Fibroblast of gingiva (primary cell): ENCODE measurements around the gene CAP1.
"Not testable (repeated sequence)": the region's sequence is repeated elsewhere in the genome, so short reads cannot be mapped to it uniquely, and the experiment has no call there.

ENCODE experiments used
- DNase-seq: peaks from one replicate; pipeline ENCODE4 v3.0.0-alpha.2; 2011; ENCODE audit warnings: low read depth

The CAP1 gene, protein sequence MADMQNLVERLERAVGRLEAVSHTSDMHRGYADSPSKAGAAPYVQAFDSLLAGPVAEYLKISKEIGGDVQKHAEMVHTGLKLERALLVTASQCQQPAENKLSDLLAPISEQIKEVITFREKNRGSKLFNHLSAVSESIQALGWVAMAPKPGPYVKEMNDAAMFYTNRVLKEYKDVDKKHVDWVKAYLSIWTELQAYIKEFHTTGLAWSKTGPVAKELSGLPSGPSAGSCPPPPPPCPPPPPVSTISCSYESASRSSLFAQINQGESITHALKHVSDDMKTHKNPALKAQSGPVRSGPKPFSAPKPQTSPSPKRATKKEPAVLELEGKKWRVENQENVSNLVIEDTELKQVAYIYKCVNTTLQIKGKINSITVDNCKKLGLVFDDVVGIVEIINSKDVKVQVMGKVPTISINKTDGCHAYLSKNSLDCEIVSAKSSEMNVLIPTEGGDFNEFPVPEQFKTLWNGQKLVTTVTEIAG

DNA sequence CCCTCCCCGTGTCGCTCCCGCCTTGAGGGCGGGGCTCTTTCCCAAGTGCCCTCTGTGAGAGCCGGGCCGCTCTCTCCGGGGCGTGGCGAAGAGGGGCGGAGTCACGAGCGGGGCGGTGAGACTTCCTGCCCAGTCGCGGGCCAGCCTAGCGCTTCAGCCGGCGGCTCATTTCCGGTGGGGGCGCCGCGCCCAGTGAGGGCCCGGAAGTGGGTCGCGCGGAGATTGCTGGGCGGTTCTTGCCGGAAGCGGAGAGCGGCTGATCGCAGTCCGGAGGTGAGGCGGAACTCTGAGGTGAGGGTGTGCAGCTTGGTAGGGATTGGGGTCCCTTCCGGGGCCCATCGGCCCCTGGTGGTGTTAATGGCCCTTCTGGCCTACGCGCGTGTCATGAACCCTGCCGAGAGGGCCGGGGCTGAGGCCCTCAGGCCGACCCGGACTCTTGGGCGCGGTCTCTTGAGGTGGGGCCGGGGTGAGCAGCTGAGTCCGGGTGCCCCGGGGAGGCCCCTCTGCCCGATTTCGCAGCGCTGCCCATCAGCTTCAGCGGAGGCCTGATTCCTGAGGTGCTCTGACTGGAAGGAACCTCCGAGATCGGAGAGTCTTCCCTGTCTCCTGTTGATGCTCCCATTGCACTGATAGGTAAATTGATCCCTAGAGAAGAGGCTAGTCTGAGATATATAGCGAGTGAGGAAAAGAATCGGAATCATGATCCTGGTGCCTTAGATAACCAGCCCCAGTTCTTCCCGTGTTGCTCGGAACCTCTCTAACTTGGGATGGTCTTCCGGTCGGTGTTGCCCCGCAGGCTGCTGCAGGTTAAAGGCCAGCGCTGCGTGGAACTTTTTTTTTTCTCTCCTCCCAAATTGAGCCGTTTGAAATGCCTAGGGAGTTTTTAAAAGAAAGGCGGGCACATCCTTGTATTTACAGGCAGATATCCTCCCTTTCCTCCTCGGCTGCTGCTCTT, at the start of gene CAP1:
CAP1 (plus strand) TSS at position 219 of the 955 bp plus-strand sequence. CDS start 18,618 bp downstream, outside the sequence.
- peak; percentile 98 for DNase-seq

DNA sequence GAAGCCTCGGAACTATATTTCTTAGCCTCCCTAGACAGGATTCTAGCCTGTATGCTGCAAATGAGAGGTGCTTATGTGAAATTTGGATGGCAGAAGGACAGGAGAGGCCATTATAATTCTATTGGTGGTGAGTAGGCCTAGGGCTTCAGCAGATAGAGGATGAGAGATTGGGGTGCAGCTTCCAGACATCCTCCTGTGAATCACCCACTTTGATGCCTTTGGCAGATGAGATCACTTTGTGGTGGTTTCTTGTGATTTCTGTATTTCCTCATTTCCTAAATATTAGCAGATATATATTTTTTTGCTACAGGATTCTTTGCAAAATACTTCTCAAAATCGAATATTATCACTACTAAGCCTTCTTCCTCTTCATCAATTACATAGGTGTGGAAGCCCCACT, 48.3 kb upstream of the CAP1 start:
- no peak for DNase-seq

DNA sequence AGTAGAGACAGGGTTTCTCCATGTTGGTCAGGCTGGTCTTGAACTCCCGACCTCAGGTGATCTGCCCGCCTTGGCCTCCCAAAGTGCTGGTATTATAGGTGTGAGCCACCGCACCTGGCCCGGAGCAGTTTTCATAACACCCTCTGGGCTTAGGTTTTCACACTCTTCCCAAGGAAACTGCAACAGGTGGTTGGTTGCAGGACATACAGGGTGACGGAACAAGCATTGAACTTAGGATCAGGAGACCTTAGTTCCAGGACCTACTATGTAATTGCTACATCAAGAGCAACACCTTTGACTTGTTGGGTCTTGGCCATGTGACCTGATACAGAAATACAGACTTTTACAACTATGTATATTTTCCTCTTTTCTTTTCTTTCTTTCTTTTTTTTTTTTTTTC, 47.6 kb upstream of the CAP1 start:
- DNase-seq = no peak

DNA sequence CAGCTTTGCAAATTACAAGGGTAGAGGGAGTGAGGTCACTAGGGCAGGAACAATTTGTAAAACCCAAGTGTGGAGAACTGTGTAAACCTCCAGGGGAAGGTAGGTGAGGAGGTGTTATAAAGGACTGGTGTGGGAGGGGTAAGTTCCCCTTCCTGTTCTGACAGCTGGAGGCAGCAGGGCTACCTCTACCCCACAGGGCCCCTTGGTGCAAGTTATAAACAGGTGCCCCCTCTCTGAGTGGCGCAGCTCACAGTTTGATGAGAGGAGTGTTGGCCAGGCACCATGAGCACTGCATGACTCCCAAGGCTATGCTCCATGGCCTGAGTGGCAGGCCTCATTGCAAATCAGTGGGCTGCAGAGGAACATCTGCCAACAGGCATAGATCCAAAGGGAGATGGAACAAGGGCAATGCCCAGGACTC, 44.5 kb upstream of the CAP1 start:
- DNase-seq = no peak

DNA sequence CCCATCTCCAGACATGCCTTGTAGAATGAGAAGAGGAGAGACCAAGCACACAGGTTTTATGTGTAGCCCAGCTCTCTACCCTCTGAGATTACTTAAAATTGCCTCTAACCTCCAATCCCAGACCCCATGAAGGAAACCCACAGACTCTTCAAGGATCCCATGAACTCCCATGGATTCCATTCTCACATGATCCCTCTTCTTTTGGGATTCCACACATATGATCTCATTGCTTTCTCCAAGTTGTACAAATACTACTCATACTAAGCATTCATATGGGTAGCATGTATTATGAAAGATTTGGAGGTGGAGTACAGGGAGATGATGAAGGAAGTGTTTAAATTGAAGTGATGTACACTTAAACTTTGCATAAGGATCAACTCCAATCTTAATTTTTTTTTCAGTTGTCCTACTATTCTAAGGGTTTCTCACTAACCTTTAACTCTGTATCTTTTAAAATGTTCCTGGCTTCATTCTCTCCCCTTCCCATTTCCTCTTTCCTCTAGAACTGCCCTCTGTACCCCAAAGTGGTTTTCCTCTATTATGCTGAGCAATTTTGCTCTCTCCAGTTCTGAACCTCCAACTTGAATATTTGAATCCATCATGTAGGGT, 44.0 kb upstream of the CAP1 start:
- DNase-seq = no peak

DNA sequence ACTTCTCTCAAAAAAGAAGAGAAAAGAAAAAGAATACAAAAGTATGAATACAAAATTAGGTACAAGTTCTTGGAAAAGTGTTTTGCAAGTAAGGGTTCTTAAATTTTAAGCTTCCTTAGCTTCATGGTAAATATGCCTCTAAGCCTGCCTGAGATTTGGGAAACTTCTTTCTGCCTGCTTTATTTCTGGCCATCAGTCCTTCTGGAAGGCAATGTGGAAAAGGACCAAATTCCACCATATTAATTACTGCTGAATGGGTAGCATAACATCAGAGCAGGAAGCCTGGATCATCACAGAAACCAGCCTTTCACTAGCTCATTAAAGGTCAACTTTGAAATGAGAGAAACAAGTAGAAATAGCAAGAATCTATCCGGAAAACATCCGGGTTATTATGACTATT, 39.1 kb upstream of the CAP1 start:
- DNase-seq = no peak

DNA sequence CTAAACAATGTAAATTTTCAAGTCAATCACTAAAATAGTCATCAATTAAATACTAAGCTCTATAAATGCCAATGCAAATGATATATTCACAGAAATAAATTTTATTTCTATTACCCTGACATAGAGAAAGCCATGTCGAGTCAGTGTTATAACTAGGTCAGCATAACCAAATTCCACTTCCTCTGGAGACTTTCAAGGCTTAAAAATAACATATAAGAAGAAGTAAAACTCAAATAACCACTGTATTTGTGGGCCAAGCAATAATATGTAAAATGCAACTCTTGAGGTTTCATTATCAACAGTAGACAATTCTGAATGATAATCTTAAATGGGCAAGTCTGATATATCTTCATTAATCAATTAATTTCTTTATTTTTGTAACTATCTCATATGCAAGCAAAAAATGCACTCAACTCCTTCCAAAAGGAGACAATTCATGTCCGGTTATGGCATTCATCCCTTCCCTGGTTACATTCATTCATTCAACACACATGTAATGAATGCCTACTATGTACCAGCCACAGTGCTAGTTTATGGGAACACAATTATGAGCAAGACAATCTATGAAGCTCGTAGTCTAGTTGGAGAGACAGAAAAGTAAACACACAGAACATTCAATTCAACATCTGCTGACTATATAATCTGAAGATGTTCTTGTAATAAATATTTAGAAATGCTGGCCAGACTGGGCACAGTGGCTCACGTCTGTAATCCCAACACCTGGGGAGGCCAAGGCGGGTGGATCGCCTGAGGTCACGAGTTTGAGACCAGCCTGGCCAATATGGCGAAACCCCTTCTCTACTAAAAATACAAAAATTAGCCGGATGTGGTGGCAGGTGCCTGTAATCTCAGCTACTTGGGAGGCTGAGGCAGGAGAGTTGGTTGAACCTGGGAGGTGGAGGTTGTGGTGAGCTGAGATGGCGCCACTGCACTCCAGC, 37.1 kb upstream of the CAP1 start:
- DNase-seq = no peak

DNA sequence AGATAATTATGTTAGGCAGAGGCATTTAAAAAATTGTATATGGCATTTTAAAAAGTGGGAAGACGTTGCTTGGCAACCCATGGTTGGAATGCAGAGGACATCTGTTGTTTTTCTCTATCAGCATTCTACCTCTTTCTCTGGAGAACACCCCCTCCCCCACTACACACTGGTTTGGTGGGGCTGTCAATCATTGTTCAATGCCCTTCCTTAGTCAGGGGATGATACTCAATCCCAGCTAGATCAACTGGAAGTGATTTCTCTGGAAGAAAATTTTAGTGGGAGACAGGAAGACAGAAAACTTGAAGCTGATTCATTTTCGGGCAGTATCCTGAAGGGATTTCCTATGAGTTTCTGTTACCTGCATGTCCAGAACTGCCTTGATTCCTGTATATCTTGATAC, 35.7 kb upstream of the CAP1 start:
- no peak for DNase-seq

DNA sequence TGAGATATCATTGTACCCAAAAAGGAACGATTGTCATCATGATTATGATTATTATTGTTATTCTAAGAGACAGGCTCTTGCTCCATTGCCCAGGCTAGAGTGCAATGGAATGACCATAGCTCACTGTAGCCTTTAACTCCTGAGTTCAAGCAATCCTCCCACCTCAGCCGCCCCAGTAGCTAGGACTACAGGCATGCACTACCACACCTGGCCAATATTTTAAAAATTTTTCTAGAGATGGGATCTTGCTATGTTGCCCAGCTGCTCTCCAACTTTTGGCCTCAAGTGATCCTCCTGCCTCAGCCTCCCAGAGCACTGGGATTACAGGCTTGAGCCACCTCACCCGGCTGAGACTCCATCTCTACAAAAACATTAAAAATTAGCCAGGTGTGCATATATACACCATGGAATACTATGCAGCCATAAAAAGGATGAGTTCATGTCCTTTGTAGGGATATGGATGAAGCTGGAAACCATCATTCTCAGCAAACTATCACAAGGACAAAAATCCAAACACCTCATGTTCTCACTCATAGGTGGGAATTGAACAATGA, 33.0 kb upstream of the CAP1 start:
- not testable (repeated sequence) for DNase-seq

DNA sequence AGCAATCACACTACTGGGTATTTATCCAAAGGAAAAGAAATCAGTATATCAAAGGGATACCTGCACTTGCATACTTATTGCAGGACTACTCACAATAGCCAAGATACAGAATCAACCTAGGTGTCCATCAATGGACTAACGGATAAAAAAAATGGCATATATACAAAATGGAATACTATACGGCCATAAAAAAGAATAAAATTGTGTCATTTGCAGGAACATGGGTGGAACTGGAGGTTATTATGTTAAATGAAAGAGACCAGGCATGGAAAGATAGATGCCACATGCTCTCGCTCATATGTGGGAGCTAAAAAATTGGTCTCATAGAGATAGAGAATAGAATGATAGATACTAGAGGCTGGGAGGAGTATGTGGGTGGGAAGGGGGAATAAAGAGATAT, 29.3 kb upstream of the CAP1 start:
- no peak for DNase-seq

DNA sequence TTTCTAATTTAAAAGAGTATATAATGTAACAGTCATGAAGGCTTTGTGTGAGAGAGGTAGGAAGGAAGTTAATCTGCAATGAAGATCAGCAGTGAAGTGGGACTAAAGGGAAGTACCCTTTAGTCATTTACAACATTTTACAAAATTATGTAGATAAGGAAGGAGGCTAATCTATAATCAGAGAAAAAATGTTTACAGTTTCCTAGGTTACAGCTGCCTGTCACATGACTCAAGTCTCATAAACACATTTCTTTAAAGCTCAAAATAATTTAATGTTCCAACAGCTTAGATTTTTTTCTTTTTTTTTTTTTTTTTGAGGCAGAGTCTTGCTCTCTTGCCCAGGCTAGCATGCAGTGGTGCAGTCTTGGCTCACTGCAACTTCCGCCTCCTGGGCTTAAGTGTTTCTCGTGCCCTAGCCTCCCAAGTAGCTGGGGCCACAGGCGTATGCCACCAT, 26.2 kb upstream of the CAP1 start:
- DNase-seq = no peak

DNA sequence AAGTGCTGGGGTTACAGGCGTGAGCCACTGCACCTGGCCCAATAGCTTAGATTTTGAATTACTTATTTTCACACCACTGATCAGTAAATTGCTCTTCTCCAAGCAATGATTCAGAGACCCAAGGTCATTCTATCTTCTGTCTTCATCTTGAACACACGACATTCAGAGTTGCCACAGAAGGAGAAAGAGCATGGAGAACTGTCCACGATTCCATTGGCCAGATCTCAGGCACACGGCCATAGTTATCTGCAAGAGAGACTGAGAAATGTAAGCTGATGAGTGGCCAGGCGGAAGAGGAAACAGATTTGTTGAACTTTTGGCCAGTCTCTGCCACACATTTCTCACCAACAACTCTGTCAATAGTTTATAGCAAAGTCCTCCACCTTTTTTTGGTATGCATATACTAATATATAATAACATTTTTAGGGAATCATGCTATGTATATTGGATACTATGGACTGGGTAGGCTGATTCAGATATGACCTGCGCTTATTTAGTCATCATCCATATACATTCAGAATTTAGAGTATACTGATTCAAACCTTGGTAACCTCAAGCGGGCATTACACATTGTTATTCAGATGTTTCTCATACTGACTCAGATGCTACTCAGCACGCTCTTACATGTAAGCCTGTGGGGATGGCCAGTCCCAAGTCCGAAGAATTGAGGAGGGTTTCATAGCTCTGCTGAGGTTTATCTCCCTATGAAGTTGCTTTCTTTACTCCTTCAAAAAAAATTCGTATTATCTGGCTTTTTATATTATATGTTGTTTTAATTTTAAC, 25.5 kb upstream of the CAP1 start:
- peak; percentile 36 for DNase-seq

DNA sequence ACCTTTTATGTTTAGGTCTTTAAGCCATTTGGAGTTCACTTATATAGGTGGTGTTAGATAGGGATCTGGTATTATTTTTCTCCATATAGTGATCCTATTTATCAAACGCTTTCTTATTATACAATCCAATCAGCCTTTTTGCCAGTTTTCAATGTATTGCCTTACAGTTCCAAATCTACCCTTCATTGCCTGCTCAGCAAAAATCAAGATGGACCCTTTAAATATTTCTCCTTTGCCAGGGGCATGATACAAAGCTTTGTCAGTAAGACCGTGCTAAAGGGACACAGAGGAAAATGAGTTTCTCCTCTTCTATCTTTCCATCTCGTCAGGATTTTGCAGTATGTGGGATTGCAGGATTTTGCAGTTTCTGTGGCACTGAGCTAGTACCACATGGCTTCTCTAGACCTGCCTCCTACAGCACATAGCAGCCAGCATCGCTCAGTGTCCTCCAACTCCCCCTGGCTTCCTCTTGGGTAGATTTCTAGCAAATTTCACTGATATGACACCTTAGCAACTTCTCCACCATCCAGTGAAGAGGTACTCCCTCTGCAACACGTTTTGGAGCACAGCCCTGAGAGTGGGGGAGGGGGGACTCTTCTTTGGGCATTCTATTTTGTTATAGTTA, 22.5 kb upstream of the CAP1 start:
- DNase-seq = no peak

DNA sequence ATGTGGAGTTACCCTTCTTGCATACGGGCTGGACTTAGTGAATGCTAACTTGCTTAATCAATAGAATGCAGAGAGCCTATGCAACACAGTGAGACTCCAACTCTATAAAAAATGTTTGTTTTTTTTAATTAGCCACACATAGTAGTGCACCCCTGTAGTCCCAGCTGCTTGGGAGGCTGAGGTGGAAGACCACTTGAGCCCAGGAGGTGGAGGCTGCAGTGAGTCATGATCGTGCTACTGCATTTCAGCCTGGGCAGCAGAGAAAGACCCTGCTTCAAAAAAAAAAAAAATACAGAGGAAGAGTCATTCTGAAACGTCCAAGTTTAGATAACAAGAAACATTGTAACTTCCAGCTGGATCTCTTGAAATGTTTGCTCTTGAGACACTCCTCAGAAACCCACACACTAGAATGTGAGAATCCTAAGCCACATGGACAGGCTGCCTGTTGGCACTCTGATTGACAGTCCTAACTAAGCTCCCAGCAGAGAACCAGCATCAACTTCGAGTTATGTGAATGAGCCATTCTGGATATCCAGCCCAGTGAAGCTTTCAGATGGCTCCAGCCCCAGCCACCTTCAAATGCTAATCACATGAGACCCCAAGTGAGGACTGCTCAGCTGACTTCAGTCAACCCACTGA, 20.0 kb upstream of the CAP1 start:
- no peak for DNase-seq

DNA sequence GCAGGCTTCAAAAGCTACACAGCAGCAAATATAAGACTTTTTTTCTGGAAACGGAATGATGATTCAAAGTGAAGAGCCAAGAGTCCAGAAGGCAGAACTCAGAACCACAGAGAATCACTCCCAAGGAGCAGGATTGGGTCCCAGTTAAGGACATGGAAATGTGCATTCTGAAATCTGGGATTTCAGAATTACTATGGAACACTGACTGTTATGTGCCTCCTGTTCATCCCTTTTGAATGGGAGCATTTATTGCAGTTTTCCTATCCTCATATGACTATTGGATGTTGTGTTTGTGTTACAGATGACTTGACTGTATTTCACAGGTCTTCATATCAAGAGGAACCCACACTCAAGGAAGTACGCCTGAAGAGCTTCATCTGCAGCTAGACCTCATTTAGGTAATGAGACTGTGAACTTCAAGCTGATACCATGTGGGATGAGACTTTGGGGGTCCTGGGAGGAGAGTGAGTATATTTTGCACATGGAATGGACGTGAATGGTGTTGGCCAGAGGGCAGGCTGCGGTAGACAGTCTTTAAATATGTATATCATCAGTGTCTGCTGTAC, 17.1 kb upstream of the CAP1 start:
- no peak for DNase-seq

DNA sequence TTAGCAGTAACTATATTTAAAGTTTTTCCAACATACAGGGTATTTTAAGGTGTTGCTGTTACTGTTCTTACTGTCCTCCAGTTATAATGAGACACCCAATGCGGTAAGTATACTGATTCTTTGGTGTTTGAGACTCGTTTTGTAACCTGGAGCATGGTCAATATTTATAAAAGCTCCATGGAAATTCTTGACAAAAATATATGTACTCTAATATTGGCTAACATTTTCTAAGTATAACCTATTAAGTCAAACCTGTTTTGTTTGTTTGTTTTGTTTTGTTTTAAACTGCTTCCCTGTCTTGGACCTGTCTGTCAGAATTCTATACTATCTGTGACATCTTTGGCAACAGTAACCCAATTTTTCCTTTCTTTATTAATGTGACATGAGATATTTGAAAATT, 15.9 kb upstream of the CAP1 start:
- no peak for DNase-seq

DNA sequence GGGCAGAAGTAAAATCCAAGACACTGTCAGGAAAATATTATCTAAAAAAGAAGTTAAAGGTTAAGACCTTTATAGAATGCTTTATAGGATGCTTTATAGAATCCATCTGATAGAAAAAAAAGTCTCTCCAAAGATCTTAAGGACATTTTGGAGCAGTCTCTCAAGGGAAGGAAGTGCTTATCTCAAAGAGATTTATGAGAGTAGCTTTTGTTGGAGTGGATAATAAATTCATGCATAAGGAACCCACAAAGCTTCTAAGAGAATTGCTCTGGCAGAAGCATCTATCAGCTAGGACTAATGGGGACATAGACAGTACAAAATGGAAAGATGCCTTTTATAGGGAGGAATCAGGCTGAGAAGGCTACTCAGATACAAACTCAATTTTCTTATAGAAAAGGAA, 12.9 kb upstream of the CAP1 start:
- no peak for DNase-seq

DNA sequence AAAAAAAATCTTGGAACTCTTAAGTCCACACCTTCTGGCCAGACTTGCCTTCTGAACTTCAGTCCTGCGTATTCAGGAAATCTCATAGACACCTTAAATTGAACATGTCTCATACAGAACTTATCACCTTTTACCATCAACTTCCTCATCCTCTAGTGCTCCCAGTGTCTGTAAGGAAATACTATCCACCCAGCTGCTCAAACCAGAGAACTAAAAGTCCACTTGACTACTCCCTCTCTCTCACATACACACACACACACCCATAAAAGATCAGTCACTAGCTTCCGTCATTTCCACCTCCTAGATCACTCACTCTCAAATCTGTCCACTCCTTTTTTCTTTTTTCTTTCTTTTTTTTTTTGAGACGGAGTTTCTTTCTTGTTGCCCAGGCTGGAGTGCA, 10.9 kb upstream of the CAP1 start:
- DNase-seq = no peak
